Activated T-helper 17 cell treated with anti-CD3 and anti-CD28 coated beads, Interleukin-2, amount 50 U/mL, for 72 hours (primary cell): ENCODE results near the gene PTGR3. TPM values are rescaled to one million over a fixed set of nuclear protein-coding genes. Genes with fewer than 3 reads are reported as not detected.
A peak's percentile ranks its signal among the peaks of the same experiment; 100 is the strongest.

ENCODE experiments used
- ATAC-seq: fragments of 150-1000 bp; cut with Tn5 transposase; replicated peaks from 2 replicates; pipeline ENCODE4 v1.10.0; 2021; ENCODE audit warnings: mild to moderate bottlenecking, moderate library complexity
- H3K27ac Mint-ChIP-seq: one replicate; pipeline ENCODE4 v1.8.0; 2022; ENCODE audit warnings: mixed read lengths
- H3K27me3 Mint-ChIP-seq: one replicate; pipeline ENCODE4 v1.8.0; 2022; ENCODE audit warnings: mixed read lengths
- H3K36me3 Mint-ChIP-seq: one replicate; pipeline ENCODE4 v1.8.0; 2022; ENCODE audit warnings: low read depth, mild to moderate bottlenecking, mixed read lengths
- H3K4me1 Mint-ChIP-seq: one replicate; pipeline ENCODE4 v1.8.0; 2022; ENCODE audit warnings: mixed read lengths
- H3K4me3 Mint-ChIP-seq: one replicate; pipeline ENCODE4 v1.8.0; 2022; ENCODE audit warnings: mild to moderate bottlenecking, mixed read lengths
- H3K9me3 Mint-ChIP-seq: one replicate; pipeline ENCODE4 v1.8.0; 2022; ENCODE audit warnings: mixed read lengths
- total RNA-seq, 2 donors: library from RNA; stranded (reverse); gene quantifications; one replicate each; pipeline ENCODE4 v1.2.3, GENCODE V29; 2022

Gene PTGR3
- total RNA-seq, 2 donors from 2014 or later, result 20.9 to 27.3 TPM

DNA sequence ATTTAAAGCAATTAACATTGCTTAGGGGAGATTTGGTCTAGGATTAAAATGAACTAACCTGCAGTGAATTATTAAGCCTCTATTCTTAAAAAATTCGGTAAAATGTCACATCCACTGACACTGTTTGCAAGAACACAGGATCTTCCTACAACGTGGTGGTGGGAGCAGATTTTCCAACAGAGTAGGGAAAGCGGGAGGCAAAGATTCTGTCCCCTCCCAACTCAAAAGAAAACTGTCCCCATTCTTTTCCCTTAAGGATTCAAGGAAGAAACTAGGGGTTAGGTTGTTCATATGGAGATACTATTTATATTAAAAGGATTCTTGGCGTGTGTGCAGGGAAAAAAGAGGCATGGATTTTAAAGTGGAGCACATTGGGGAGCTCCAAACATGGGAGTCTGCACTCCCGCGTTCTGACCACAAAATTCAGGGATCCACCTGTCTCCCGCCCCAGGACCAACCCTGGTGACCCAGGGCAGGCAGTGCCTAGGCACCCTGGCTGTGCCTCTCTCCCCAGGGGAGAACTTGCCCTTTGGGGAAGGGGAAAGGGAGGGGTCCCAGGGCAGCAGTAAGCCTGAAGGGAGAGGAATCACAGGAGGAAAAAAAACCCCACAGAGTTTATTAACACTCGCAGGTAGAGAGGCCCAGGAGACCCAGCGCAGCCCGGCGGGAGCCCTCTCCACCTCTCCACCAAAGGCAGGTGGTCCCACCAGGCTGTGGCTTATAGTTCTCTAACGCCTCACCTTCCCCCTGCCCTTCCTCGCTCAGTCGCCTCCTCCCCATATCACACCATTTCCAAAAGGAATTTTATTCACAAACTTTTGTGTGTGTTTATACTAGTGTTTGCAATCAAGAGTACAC is 2.3 kb downstream of the PTGR3 start:
- Mint-ChIP-seq H3K36me3 (peaks cover 25% of the 10 kb centered on the region), H3K27me3 (no peaks in the 10 kb centered on the region), H3K4me3 (peak overlapping the region; percentile 92), H3K27ac (no peak overlapping the region), H3K4me1 (peaks cover 23% of the 10 kb centered on the region), H3K9me3 (no peaks in the 10 kb centered on the region)
- no peak for ATAC-seq

DNA sequence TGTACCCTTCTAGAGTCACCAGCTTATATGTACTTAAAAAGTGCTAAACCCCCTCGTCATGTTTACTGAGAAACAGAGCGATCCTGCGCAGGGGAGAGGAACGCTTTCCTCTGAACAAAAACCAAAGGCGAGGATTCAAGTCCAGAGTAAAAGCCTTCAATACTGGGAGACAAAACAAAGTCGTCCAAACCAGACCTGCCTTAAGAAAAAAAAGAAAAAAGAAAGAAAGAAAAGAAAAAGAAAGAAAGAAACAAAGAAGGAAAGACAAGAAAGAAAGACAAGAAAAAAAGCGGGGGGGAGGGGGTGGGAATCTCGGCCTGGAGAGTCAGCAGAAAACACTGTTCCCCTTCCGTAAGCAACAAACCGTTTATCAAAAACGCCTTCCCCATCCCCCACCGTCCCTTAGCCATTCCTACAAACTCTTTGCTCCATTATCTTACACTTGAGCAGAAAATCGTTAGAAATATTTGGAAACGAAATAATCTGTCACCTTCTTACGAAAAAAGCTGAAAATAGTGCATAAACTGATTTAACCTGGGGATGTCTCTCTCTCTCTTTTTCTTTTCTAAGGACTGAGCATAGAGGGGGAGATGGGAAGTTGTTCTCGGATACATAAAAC is 3.3 kb downstream of the PTGR3 start:
- peaks cover 28% of the 10 kb centered on the region for H3K36me3 Mint-ChIP-seq
- ATAC-seq, result no peak
- no peaks in the 10 kb centered on the region for H3K9me3 Mint-ChIP-seq
- H3K27ac Mint-ChIP-seq, result no peak overlapping the region
- H3K4me1 Mint-ChIP-seq, result peaks cover 23% of the 10 kb centered on the region
- peak overlapping the region; percentile 92 for H3K4me3 Mint-ChIP-seq
- H3K27me3 Mint-ChIP-seq, result no peaks in the 10 kb centered on the region

DNA sequence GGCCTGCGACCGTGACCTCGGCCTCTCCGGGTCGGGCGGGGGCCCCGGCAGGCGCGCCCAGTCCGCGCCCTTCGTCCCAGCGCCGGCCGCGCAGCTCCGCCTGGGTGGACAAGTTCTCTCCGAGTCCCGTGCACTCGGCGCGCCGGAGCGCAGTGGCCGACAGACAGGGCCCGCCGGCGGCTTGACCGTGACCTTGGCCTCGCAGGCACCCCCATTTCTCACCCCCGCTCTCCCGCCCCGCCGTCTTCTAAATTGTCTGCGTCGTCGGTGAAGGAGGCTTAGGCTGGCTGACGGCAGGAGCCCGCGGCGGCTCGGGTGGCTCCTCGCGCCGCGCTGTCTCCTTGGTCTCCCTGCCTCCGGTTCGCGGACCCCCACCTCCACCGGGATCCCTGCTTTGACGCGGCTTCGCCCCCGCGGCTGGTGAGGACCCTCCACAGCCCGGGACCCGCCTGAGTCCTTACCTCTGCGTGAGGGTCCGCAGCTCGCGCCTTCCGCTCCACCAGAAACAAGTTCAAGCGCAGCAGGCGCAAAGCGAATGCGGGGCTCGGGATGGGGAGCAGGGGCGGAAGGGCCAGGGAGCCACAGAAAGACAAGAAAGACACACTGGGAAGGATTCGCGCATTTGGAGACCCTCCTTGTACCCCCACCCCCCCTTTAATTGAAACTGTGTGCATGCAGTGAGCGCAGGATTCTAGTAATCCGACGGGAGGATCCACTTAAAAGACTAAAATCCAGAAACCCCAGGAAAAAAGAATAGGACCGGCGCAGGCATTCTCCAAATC is 4.0 kb downstream of the PTGR3 start:
- ATAC-seq, result no peak
- no peaks in the 10 kb centered on the region for H3K9me3 Mint-ChIP-seq
- no peaks in the 10 kb centered on the region for H3K27me3 Mint-ChIP-seq
- H3K27ac Mint-ChIP-seq, result no peak overlapping the region
- peak overlapping the region; percentile 92 for H3K4me3 Mint-ChIP-seq
- peaks cover 23% of the 10 kb centered on the region for H3K4me1 Mint-ChIP-seq
- H3K36me3 Mint-ChIP-seq, result peaks cover 28% of the 10 kb centered on the region

DNA sequence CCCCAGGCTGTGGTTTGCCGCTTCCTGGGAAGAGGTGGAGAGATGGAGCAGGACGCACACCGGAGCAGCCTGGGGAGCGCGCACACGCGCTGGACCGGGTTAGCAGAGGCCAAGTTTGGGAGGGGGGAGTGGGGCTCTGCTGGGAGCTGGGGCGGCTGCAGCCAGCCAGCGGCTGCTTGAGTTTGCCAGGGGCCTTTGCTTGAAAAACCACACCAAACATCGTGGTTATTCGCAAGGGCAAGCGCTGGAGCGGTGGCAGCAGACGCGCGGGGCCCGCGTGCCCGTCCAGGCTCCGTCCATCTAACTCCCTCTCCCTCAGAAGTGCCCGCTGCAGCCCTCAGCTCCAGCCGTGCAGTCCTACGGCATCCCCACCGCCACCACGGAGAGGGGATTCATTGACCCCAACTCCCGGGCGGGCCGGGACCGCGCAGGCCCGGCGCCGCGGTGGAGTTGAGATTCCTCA is 4.6 kb downstream of the PTGR3 start:
- H3K9me3 Mint-ChIP-seq, result no peaks in the 10 kb centered on the region
- H3K27me3 Mint-ChIP-seq, result no peaks in the 10 kb centered on the region
- peaks cover 23% of the 10 kb centered on the region for H3K4me1 Mint-ChIP-seq
- peaks cover 32% of the 10 kb centered on the region for H3K36me3 Mint-ChIP-seq
- H3K4me3 Mint-ChIP-seq, result no peak overlapping the region
- ATAC-seq, result no peak
- H3K27ac Mint-ChIP-seq, result no peak overlapping the region

DNA sequence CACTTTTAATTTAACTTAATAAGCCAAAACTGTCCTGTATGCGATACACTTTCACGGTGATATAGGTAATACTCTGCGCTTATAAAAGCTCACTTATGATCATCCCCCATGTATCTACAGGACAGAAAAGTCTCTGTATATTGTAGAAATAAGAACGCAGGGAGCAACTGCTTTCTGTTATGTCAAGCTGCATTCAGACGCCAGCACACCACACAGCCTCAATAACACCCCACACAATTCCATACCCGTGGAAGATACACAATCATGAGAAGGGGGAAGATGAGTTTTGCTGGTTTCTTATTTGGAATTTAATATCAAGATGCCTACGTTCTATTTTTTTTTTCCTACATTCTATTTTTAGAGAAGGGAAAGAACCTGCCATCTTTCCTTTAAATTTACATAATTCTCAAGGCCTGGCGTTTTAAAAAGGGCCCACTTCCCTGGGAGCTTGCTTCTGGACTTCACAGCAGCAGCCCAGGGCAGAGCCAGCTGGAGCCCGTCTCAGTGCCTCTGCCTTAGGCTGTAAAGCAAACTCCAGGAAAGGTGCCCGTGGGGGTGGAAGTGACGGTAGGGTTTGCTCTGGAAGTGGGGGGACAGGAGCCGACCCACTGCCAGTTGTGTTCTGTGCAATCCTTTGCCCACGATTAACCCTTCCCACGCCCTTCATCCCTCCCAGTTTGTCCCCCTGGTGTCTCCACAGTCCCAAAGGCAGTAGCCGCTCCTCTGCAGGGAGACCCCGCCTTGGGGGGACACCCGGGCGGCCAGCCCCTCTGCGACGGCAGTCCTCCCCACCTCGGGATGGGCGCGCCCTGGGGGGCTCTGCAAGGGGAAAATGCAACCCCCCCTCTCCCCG is 5.3 kb downstream of the PTGR3 start:
- Mint-ChIP-seq H3K4me3 (no peak overlapping the region), H3K27me3 (no peaks in the 10 kb centered on the region), H3K4me1 (peaks cover 23% of the 10 kb centered on the region), H3K36me3 (peaks cover 32% of the 10 kb centered on the region), H3K9me3 (no peaks in the 10 kb centered on the region), H3K27ac (no peak overlapping the region)
- ATAC-seq, result no peak

DNA sequence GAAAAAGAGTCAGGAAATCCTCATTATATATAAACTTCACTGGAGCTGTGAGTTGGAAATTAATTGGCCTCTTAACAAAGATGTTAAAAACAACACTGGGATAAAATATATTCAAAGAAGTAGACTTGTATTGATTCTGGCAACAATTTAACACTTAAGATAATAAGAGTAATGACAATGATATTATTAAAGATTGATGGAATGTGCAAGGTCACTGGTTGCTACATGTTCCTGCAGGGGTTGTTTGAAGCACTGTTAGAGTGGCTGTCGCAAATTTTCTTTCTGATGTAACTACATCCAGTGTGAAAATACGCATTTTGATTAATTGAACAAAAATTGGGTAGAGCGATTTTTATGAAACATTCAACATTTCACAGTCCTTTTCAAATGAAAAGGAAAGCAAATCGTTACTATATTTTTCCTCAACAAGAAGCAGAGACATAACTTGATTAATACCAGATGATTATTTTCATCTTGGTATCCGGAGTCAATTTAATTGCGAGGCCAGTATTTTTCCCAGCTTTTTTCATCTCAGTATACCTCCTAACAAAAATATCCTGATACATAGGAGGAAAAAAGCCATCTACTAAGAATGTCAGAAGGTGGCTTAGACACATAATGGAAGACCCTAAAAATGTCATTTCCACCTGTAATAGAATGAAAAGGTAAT is 6.1 kb downstream of the PTGR3 start:
- peaks cover 21% of the 10 kb centered on the region for H3K4me1 Mint-ChIP-seq
- ATAC-seq, result no peak
- H3K27ac Mint-ChIP-seq, result no peak overlapping the region
- H3K27me3 Mint-ChIP-seq, result no peaks in the 10 kb centered on the region
- no peaks in the 10 kb centered on the region for H3K9me3 Mint-ChIP-seq
- H3K4me3 Mint-ChIP-seq, result no peak overlapping the region
- peaks cover 29% of the 10 kb centered on the region for H3K36me3 Mint-ChIP-seq

DNA sequence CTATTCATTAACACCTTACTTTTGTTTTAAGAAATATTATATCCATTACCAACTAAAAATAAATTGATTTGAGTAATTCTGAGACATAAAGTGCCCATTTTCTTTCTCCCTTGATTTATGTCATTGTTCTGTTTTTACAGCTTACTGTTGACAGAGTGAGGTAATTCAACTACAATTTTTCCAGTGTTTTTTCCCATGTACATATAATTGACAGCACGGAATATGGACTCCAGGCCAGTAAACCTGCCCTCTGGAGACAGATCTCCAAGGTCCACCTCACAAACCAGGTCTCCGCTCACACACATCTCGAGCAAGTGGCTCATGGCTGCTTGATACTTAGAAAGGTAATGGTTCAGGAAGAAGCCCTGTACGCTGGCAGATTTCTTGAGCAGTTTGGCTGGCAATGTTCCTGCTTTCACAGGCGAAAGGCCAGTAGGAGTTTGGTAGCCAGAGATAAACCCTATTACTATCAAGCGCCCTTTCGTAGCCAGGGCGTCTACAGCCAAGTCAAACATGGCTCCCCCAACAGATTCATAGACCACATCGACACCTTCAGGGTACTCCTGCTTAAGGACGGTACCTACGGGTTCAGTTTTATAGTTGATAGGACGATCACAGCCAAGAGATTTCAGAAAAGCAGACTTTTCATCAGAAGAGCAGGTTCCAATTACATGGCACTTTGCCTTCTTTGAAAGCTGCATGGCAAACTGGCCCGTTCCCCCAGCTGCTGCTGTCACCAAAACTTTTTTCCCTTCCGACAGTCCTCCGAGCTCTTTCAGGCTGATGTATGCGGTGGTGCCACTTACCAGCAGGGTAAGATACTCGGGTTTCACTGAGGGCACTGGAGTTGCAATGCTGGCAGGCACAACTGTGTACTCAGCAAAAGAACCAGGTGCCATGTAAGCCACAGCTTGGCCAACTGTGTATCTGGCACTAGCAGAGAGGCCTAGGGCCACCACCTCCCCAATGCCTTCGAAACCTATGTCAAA is 7.4 kb downstream of the PTGR3 start:
- peaks cover 22% of the 10 kb centered on the region for H3K36me3 Mint-ChIP-seq
- peak overlapping the region; percentile 26 for H3K27ac Mint-ChIP-seq
- no peak overlapping the region for H3K4me3 Mint-ChIP-seq
- no peak for ATAC-seq
- H3K9me3 Mint-ChIP-seq, result no peaks in the 10 kb centered on the region
- peaks cover 12% of the 10 kb centered on the region for H3K4me1 Mint-ChIP-seq
- H3K27me3 Mint-ChIP-seq, result no peaks in the 10 kb centered on the region

DNA sequence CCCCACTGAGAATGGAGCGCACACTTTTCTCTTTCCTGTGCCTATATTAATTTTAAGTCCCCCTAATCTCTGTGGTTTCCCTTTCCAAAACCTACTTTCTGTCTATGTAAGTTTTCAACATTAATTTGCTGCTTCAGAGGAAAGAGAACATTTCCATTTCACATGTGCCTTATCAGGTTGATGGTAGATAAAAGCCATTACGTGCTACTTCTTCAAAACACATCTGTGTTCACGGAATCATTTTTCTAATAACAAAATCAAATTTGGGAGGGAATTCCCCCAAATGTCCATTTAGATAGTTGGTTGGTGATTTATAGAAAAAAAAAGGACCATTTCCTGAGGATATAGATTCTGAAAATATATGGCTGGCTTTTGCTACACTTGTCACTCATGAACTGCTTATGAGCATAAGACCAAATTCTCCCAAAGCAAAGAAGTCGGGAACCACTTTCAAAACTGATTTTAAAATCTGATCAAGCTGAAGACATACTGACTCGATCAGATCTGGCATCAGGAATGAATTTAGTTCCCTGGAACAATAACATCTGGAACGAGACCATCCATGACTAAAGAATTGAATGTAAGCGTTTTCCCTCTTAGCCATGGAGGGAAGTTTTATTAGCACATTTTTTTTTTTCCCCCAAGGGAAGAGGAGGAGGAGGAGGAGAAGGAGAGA is 8.2 kb downstream of the PTGR3 start:
- Mint-ChIP-seq H3K36me3 (peaks cover 22% of the 10 kb centered on the region), H3K4me3 (no peak overlapping the region), H3K4me1 (peaks cover 5% of the 10 kb centered on the region), H3K9me3 (no peaks in the 10 kb centered on the region), H3K27me3 (no peaks in the 10 kb centered on the region), H3K27ac (peak overlapping the region; percentile 26)
- ATAC-seq, result no peak

DNA sequence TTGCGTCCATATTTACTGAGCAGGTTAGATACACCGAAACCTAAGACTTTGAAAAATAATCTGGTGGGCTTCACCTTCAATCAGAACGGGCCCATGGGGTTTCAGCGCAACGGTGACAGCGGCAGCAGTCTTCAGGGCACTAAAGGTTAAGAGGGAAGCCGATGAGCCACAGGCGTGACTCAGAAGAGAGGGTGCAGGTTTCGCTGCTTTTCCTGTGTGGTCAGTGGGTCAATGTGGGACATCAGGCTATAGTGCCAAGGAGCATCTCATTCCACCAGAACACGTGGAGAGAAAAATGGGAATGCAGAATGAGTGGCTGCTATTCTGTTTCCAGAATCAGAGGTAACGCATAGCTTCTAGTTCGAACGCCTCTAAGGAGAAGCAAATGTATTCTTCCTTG is 8.9 kb downstream of the PTGR3 start:
- no peak overlapping the region for H3K4me3 Mint-ChIP-seq
- H3K27me3 Mint-ChIP-seq, result no peaks in the 10 kb centered on the region
- no peak for ATAC-seq
- H3K27ac Mint-ChIP-seq, result no peak overlapping the region
- no peaks in the 10 kb centered on the region for H3K4me1 Mint-ChIP-seq
- H3K36me3 Mint-ChIP-seq, result peaks cover 22% of the 10 kb centered on the region
- H3K9me3 Mint-ChIP-seq, result no peaks in the 10 kb centered on the region

DNA sequence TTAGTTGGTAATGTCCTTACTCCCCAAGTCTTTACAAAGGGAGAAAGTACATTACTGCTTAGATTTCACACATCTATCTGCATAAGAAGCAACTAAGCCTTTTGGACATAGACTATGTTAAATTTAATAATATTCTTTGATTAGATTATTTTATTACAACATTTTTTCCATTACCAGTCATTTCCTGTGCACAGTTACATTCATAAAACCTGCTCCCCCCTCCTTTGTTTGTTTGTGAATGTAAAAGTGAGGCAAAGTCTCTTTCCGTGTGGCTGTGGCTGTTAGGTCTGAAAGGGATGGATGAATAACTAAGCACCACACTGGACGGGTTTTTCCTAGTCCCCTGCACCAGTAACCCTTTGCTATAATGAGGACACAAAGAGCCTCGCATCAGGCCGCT is 9.6 kb downstream of the PTGR3 start:
- no peak for ATAC-seq
- peaks cover 22% of the 10 kb centered on the region for H3K36me3 Mint-ChIP-seq
- H3K9me3 Mint-ChIP-seq, result no peaks in the 10 kb centered on the region
- no peak overlapping the region for H3K4me3 Mint-ChIP-seq
- no peak overlapping the region for H3K27ac Mint-ChIP-seq
- H3K27me3 Mint-ChIP-seq, result no peaks in the 10 kb centered on the region
- no peaks in the 10 kb centered on the region for H3K4me1 Mint-ChIP-seq

DNA sequence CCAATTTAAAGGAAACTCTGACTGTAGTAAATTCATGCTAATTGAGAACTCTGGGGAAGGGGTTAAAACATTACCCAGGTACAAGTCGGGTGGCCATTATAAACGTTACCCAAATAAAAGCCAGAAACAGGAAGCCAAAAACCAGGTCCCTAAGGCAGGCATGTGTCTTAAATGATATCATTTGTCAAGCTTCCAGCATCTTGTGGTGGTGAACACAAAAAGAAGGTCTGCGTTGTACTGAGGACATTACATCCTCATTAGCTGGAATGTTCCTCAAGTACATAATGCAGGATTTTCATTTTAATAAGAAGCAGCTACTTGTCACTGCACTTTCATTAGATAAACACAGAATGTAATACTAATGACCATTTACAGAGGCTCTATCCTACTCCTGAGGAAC is 10.9 kb downstream of the PTGR3 start:
- Mint-ChIP-seq H3K36me3 (peaks cover 22% of the 10 kb centered on the region), H3K9me3 (no peaks in the 10 kb centered on the region)

DNA sequence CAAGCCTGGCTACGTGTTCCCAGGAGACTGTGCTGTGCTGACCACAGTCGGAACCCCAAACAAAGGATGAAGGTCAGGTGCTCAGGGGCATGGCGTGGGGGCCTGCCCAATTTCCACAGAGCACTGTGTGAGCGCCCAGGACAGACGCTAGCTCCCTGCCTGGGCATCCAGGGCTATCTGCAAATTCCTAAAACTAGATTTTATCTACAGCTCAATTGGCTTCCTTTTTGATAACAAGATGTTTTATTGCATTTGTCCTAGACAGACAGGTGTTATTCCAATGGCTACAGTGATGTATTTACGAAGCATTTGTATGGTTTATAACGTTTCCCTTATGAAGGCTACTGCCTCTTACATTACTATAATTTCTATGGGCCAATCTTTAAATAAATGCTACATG is 16.0 kb downstream of the PTGR3 start:
- Mint-ChIP-seq H3K27me3 (no peaks in the 10 kb centered on the region), H3K36me3 (no peaks in the 10 kb centered on the region), H3K4me1 (no peaks in the 10 kb centered on the region), H3K4me3 (no peak overlapping the region), H3K27ac (no peak overlapping the region), H3K9me3 (no peaks in the 10 kb centered on the region)
- ATAC-seq, result no peak

More for the DNA sequence above, 10.9 kb downstream of the PTGR3 start:
- Mint-ChIP-seq H3K27ac (no peak overlapping the region), H3K4me3 (no peak overlapping the region), H3K4me1 (no peaks in the 10 kb centered on the region), H3K27me3 (no peaks in the 10 kb centered on the region)
- no peak for ATAC-seq
